Pancreas (tissue), 10 donors: ENCODE measurements around the gene EHD3. TPM values are rescaled to one million over a fixed set of nuclear protein-coding genes. Genes with fewer than 3 reads are reported as not detected.

Source experiments
- ATAC-seq, 4 donors: fragments of 200-7000 bp; cut with Tn5 transposase; one replicate each; pipeline versions ENCODE4 v1.8.0 to v1.9.1; 2020; ENCODE audit warnings: mild to moderate bottlenecking in 4 of 4, moderate library complexity in 4 of 4
- DNase-seq, 6 donors: peaks; one replicate each; pipeline ENCODE4 v3.0.0-alpha.2; 2020
- FAIRE-seq: peaks from 2 replicates; lab custom pipeline; 2012; peaks lifted over from hg19 to GRCh38; lab: Jason Lieb, UNC
- H3K27ac ChIP-seq, 4 donors: fragments of 200-600 bp; sonication (generic); 1 replicate in 3 of 4; 2 replicates in 1 of 4; pipeline versions ENCODE4 v1.5.0 to v1.8.0; 2020
- H3K27me3 ChIP-seq, 4 donors: fragments of 200-600 bp; one replicate each; pipeline ENCODE4 v1.8.0; 2021
- H3K36me3 ChIP-seq, 3 donors: fragments of 200-600 bp; sonication (generic) in 1 of 3; one replicate each; pipeline versions ENCODE4 v1.5.0 to v1.8.0; 2020 to 2021
- H3K4me1 ChIP-seq, 3 donors: fragments of 200-600 bp; one replicate each; pipeline ENCODE4 v1.8.0; 2021
- H3K4me3 ChIP-seq, 4 donors: fragments of 200-600 bp; sonication (generic) in 2 of 4; one replicate each; pipeline versions ENCODE4 v1.5.0 to v1.8.0; 2020 to 2021
- H3K9me3 ChIP-seq, 4 donors: fragments of 200-600 bp; one replicate each; pipeline ENCODE4 v1.8.0; 2021
- CTCF ChIP-seq, 4 donors: fragments of 200-600 bp; sonication (generic) in 3 of 4; IDR thresholded peaks; one replicate each; pipeline versions ENCODE4 v1.5.0 to v1.8.0; 2021; ENCODE audit warnings: antibody characterized with exemption in 4 of 4
- WGBS, 2 donors: extraction: QIAGEN DNeasy Blood & Tissue Kit; methylation state at CpG; one replicate each; pipeline ENCODE4 v1.1.7; 2013; 5-methylcytosine and 5-hydroxymethylcytosine counted together
- intact Hi-C, 3 donors: fragments of 100-400 bp; cut with DNase I; formaldehyde crosslinking; loops; one replicate each; pipeline versions ENCODE4 v1.11.1 to v1.14.2; 2022
- polyA plus RNA-seq, 2 donors: library from polyadenylated mRNA; stranded (reverse); fragments of 200-250 nt; gene quantifications; one replicate each; pipeline ENCODE4 v1.2.3, GENCODE V29; 2013
- total RNA-seq, 6 donors: library from RNA; stranded (reverse); fragmentation: NEBNext Ultra II Directional in 4 of 6; extraction: Animal tissue kit (Norgen Biotek cat#: 25700) in 4 of 6; gene quantifications; one replicate each; pipeline versions ENCODE4 v1.2.1 to v1.2.4, GENCODE V29; 2021 to 2023
- donor health status: healthy with polysubstance abuse.
- donor health status: DM: no; HTN: no; CAD: no; lungs with moderate emphysema.
- donor health status: DM: no; HTN: no; CAD: no.
- donor health status: control.
- donor health status: control.
- donor health status: Bipolar disorder and iron deficiency.
- donor health status: DM: yes; HTN: yes; CAD: no.
- donor health status: DM: no; HTN: no; CAD: no.
- donor health status: DM: no; HTN: no; CAD: no.
- donor health status: DM: yes; HTN: yes; CAD: no.

EHD3 gene
- total and polyA plus RNA-seq, 8 donors: 0.46 to 3.5 (median 0.81) TPM

DNA sequence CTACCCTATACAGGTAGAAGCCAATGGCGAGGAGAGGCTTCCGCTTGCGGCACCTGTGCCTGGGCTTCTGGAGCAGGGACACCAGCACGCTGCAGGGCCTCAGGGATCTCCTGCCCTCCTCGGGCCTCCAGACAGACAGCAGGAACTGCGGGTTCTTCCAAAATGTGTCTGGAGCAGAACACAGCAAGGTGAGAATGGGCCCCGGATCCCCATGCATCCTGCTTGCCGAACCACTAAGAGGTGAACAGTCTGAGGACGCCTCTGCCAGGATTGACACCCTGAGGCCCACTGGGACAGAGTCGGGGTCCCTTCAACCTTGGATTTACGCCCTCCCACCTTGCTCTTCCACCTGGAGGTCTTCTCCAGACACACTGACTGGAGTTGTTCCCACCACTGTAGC is 42.0 kb upstream of the EHD3 start:
- DNase-seq (no peak), ATAC-seq (no peak), FAIRE-seq (no peak)
- no peaks in the 10 kb centered on the region for H3K4me1 ChIP-seq
- intact Hi-C loops: no loop called here
- H3K27ac ChIP-seq: no peak overlapping the region
- H3K36me3 ChIP-seq: no peaks in the 10 kb centered on the region
- no peak for TF ChIP-seq CTCF (IDR thresholded peaks at IDR 0.05)
- WGBS, 2 donors: 81 to 83% methylated on average over 11 of the region's 11 CpGs
- no peaks in the 10 kb centered on the region for H3K27me3 ChIP-seq
- H3K9me3 ChIP-seq: no peaks in the 10 kb centered on the region
- no peak overlapping the region for H3K4me3 ChIP-seq

- no peak for FAIRE-seq
Measured at GRCh38 chr2:31192396-31192795, 41.6 kb upstream of the EHD3 start.

DNA sequence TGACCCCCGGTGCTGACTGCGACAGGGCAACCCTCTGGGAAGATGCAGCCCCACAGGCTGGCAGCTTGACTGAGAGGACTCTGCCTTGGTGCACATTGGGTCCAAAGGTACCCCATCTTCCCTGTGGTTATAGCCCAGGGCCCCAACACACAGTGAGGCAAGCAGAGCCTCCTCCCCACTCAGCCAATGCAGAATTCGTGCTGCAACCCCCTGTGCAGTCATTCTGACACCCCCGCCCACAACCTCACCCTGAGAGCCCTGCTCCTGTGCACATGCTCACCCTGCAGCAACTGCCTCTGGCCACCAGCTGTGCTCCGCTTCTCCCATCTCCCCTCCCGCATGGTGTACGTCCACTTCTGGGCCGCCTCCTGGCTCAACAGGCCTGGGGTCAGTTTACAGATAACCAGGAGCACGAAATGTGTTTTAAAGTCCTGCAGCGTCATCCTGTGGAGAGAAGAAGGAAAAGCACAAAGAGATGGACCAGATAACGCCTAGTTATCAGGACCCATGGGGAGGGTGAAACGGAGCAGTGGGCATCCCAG is 41.0 kb upstream of the EHD3 start:
- no peak overlapping the region for H3K27ac ChIP-seq
- ATAC-seq (no peak), FAIRE-seq (no peak), DNase-seq (no peak)
- H3K27me3 ChIP-seq: no peaks in the 10 kb centered on the region
- no peaks in the 10 kb centered on the region for H3K9me3 ChIP-seq
- H3K4me1 ChIP-seq: no peaks in the 10 kb centered on the region
- no peak overlapping the region for H3K4me3 ChIP-seq
- TF ChIP-seq CTCF (IDR thresholded peaks at IDR 0.05): no peak
- intact Hi-C loops: no loop called here
- no peaks in the 10 kb centered on the region for H3K36me3 ChIP-seq
- WGBS, 2 donors: 74 to 80% methylated on average over 12 of the region's 12 CpGs

More at GRCh38 chr2:31192396-31192795, 41.6 kb upstream of the EHD3 start:
- TF ChIP-seq CTCF (IDR thresholded peaks at IDR 0.05): no peak
- Histone ChIP-seq H3K27me3 (no peaks in the 10 kb centered on the region), H3K4me1 (no peaks in the 10 kb centered on the region), H3K9me3 (no peaks in the 10 kb centered on the region), H3K27ac (no peak overlapping the region), H3K4me3 (no peak overlapping the region), H3K36me3 (no peaks in the 10 kb centered on the region)
- ATAC-seq (no peak), DNase-seq (no peak)
- 92 to 93% methylated on average over 2 of the region's 2 CpGs for WGBS, 2 donors
- intact Hi-C loops: no loop called here

DNA sequence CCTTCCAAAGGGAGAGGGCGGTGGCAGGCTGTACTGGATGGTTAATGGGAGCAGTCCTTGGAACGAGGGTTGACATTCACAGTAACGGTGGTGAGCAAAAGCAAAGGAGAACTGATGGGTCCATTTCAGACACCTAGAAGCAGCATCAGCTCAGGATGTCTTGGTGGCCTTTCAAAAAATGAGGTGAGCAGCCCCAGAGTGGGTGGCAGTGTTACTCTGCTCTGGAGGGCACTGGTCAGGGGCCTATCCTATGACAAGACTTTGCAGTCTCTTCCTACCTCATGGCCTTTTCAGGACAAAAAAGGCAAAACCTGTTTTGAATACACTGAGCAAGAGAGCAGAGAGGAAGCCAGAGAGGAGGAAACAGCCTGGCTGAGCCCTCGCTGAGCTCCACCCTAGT is 40.1 kb upstream of the EHD3 start:
- FAIRE-seq: no peak
- no peak for ATAC-seq
- Histone ChIP-seq H3K9me3 (no peaks in the 10 kb centered on the region), H3K36me3 (no peaks in the 10 kb centered on the region), H3K27me3 (no peaks in the 10 kb centered on the region), H3K4me1 (no peaks in the 10 kb centered on the region), H3K27ac (no peak overlapping the region), H3K4me3 (no peak overlapping the region)
- intact Hi-C loops: no loop called here
- TF ChIP-seq CTCF (IDR thresholded peaks at IDR 0.05): no peak
- DNase-seq: no peak
- WGBS, 2 donors: 89 to 94% methylated on average over 4 of the region's 4 CpGs

GRCh38 chr2:31196622-31197021 is 37.3 kb upstream of the EHD3 start:
- no peak overlapping the region for H3K4me3 ChIP-seq
- intact Hi-C loops: no loop called here
- H3K36me3 ChIP-seq: no peaks in the 10 kb centered on the region
- WGBS, 2 donors: 80 to 82% methylated on average over 2 of the region's 2 CpGs
- ATAC-seq (no peak), FAIRE-seq (no peak), DNase-seq (no peak)
- no peak overlapping the region for H3K27ac ChIP-seq
- H3K27me3 ChIP-seq: no peaks in the 10 kb centered on the region
- no peaks in the 10 kb centered on the region for H3K9me3 ChIP-seq
- H3K4me1 ChIP-seq: no peaks in the 10 kb centered on the region
- no peak for TF ChIP-seq CTCF (IDR thresholded peaks at IDR 0.05)
